ENCODE results near the gene IGF2BP2. TPM values are rescaled to one million over a fixed set of nuclear protein-coding genes. Genes with fewer than 3 reads are reported as not detected.

Gene IGF2BP2
- total RNA-seq, 1 experiment from 2014 or later = 66.2 TPM

GRCh38 chr3:185724761-185725160 lies 100.1 kb downstream of the IGF2BP2 start:
- DNase-seq (ENCODE audit: low spot score) = no peak
- no peak overlapping the region for H3K4me3 ChIP-seq (ENCODE audit: low read depth, low read length, poor library complexity, severe bottlenecking)
- no TSS peak for BruUV-seq (replicated peaks)
- ChIA-PET POLR2A (ENCODE audit: low non-redundant PET) (no interaction called here), CTCF (no interaction called here)
- TF ChIP-seq EZH2 (IDR thresholded peaks at IDR 0.05; ENCODE audit: borderline replicate concordance, low read depth, low read length, poor library complexity, severe bottlenecking) = no peak
- TF ChIP-seq, protein P1, sequence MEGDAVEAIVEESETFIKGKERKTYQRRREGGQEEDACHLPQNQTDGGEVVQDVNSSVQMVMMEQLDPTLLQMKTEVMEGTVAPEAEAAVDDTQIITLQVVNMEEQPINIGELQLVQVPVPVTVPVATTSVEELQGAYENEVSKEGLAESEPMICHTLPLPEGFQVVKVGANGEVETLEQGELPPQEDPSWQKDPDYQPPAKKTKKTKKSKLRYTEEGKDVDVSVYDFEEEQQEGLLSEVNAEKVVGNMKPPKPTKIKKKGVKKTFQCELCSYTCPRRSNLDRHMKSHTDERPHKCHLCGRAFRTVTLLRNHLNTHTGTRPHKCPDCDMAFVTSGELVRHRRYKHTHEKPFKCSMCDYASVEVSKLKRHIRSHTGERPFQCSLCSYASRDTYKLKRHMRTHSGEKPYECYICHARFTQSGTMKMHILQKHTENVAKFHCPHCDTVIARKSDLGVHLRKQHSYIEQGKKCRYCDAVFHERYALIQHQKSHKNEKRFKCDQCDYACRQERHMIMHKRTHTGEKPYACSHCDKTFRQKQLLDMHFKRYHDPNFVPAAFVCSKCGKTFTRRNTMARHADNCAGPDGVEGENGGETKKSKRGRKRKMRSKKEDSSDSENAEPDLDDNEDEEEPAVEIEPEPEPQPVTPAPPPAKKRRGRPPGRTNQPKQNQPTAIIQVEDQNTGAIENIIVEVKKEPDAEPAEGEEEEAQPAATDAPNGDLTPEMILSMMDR (conservative IDR thresholded peaks at IDR 0.05; ENCODE audit: low read depth, low read length) = no peak
- H3K9me3 ChIP-seq (ENCODE audit: low read depth, low read length, poor library complexity, severe bottlenecking) = no peaks in the 10 kb centered on the region
- H3K4me1 ChIP-seq (ENCODE audit: insufficient read depth, low read length, poor library complexity, severe bottlenecking) = peaks cover 22% of the 10 kb centered on the region
- H3K27ac ChIP-seq (ENCODE audit: low read depth, low read length, poor library complexity, severe bottlenecking) = no peak overlapping the region
- no peaks in the 10 kb centered on the region for H3K27me3 ChIP-seq (replicated peaks; ENCODE audit: insufficient read depth, low read depth, low read length, poor library complexity)
- no peaks in the 10 kb centered on the region for H3K36me3 ChIP-seq (ENCODE audit: insufficient read depth, low read length, poor library complexity, severe bottlenecking)
- intact Hi-C loops (cut with micrococcal nuclease; ENCODE audit: unreplicated experiment) = no loop called here

DNA sequence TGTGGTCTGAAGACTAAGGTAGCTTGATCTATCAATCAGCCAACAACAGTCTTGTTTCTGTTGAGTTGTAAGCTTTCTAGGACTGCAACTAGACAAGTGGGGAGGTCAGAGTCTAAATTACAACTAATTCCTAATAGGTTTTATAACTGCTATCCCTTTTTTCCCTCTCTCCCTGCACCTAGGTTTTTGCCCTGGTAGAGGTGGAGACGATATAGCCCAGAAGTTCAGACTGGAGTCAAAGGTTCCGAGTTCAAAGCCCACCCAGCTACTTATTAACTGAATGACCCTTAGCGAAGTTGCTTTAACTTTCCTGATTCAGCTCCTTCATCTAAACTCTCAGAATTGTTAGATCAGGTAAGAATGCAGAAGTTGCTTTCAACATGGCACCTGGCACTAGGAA lies 100.6 kb downstream of the IGF2BP2 start:
- no peak overlapping the region for H3K27ac ChIP-seq (ENCODE audit: low read depth, low read length, poor library complexity, severe bottlenecking)
- intact Hi-C loops (cut with micrococcal nuclease; ENCODE audit: unreplicated experiment) = no loop called here
- H3K9me3 ChIP-seq (ENCODE audit: low read depth, low read length, poor library complexity, severe bottlenecking) = no peaks in the 10 kb centered on the region
- H3K4me3 ChIP-seq (ENCODE audit: low read depth, low read length, poor library complexity, severe bottlenecking) = no peak overlapping the region
- TF ChIP-seq EZH2 (IDR thresholded peaks at IDR 0.05; ENCODE audit: borderline replicate concordance, low read depth, low read length, poor library complexity, severe bottlenecking) = no peak
- TF ChIP-seq, protein P1 (conservative IDR thresholded peaks at IDR 0.05; ENCODE audit: low read depth, low read length) = no peak
- no peak for DNase-seq (ENCODE audit: low spot score)
- ChIA-PET POLR2A (ENCODE audit: low non-redundant PET) (no interaction called here), CTCF (interaction anchor here (1.4 kb wide), 1 partner anchor 47 kb away, joined by 11 read pairs; no protein-coding TSS in a partner anchor)
- no peaks in the 10 kb centered on the region for H3K27me3 ChIP-seq (replicated peaks; ENCODE audit: insufficient read depth, low read depth, low read length, poor library complexity)
- no TSS peak for BruUV-seq (replicated peaks)
- peaks cover 17% of the 10 kb centered on the region for H3K4me1 ChIP-seq (ENCODE audit: insufficient read depth, low read length, poor library complexity, severe bottlenecking)
- no peaks in the 10 kb centered on the region for H3K36me3 ChIP-seq (ENCODE audit: insufficient read depth, low read length, poor library complexity, severe bottlenecking)

DNA sequence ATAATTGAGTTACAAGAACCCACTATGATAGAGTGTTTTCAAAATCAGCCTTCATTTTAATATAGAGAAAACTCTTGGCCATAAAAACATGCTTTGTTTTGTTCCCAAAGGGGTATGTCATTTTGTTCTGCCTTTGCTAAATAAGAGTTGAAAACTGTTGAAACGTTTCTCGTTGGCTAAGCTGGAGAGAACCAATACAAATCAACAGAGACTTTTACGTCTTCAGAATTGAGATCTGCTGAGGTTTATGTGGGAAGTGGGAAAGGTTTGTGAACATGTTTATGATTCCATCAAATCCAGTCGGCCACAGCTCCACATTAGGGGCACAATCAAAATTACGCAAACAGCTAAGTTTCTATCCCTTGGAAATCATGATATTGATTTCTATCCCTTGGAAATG lies 102.0 kb downstream of the IGF2BP2 start:
- intact Hi-C loops (cut with micrococcal nuclease; ENCODE audit: unreplicated experiment) = no loop called here
- ChIA-PET POLR2A (ENCODE audit: low non-redundant PET) (no interaction called here), CTCF (no interaction called here)
- no peaks in the 10 kb centered on the region for H3K27me3 ChIP-seq (replicated peaks; ENCODE audit: insufficient read depth, low read depth, low read length, poor library complexity)
- H3K36me3 ChIP-seq (ENCODE audit: insufficient read depth, low read length, poor library complexity, severe bottlenecking) = no peaks in the 10 kb centered on the region
- no peak for TF ChIP-seq EZH2 (IDR thresholded peaks at IDR 0.05; ENCODE audit: borderline replicate concordance, low read depth, low read length, poor library complexity, severe bottlenecking)
- TF ChIP-seq, protein P1 (conservative IDR thresholded peaks at IDR 0.05; ENCODE audit: low read depth, low read length) = no peak
- no peak overlapping the region for H3K4me3 ChIP-seq (ENCODE audit: low read depth, low read length, poor library complexity, severe bottlenecking)
- H3K4me1 ChIP-seq (ENCODE audit: insufficient read depth, low read length, poor library complexity, severe bottlenecking) = peaks cover 5% of the 10 kb centered on the region
- no peaks in the 10 kb centered on the region for H3K9me3 ChIP-seq (ENCODE audit: low read depth, low read length, poor library complexity, severe bottlenecking)
- H3K27ac ChIP-seq (ENCODE audit: low read depth, low read length, poor library complexity, severe bottlenecking) = no peak overlapping the region
- BruUV-seq (replicated peaks) = no TSS peak
- DNase-seq (ENCODE audit: low spot score) = no peak

All from A673 (cell line).